ENCODE data around the gene PI4KB. TPM values are rescaled to one million over a fixed set of nuclear protein-coding genes. Genes with fewer than 3 reads are reported as not detected.

The PI4KB gene
- total RNA-seq, 1 donor from 2014 or later, result 55.1 TPM

DNA sequence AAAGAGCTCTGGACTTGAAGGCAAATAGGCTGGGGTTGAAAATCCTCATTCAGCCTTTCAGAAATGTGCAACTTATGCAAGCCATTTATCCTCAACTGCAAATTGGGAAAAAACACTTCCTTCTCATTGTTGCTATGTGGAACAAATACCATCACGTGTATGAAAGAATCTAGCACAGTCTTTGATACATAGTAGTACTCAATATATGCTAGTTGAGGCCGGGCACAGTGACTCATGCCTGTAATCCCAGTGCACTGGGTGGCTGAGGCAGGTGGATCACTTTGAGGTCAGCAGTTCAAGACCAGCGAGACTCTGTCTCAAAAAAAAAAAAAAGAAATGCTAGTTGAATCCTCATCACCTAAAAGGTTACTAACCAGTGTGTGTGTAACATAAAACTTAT lies 8.2 kb downstream of the PI4KB start:
- H3K27ac Mint-ChIP-seq, result no peak overlapping the region
- no peaks in the 10 kb centered on the region for H3K9me3 Mint-ChIP-seq (ENCODE audit: low read depth)
- no peak overlapping the region for H3K4me3 Mint-ChIP-seq (ENCODE audit: low read depth)
- no peaks in the 10 kb centered on the region for H3K4me1 Mint-ChIP-seq (ENCODE audit: low read depth)
- no peaks in the 10 kb centered on the region for H3K27me3 Mint-ChIP-seq
- no peak for TF ChIP-seq CTCF (IDR thresholded peaks at IDR 0.05; ENCODE audit: unreplicated experiment)
- DNase-seq (ENCODE audit: low spot score, unreplicated experiment), result no peak
- H3K36me3 Mint-ChIP-seq (ENCODE audit: insufficient read depth), result peaks cover 9% of the 10 kb centered on the region

DNA sequence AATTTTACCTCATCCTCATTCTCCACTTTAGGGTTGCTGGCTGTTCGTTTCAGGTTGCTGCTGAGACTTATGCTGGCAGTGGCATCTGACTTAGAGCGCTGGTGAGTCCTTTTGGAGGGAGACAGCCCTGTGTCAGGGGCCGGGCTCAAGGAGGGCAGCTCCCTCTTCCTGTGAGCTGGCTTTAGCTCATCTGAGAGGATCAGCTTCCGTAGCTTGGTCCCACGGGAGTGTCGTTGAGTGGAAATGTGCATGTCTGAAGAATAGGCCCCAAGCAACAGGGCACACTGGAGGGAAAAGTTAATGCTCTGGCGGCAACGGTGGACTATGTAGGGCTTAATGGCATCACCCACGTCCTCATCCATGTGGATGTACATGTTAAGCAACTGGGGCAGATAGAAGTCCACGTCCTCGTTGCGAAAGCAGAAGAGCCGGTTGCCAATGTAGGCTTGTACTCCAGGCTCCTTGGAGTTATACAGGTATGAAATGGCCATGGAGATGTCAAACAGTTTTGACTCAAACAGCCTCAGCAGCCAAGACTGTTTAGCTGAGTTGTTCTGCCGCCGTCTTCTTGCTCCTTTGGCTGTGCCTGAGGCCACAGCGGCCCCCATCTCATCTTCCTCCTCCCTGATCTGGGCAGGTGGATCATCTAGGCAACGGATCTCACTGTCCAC lies 11.5 kb downstream of the PI4KB start:
- Mint-ChIP-seq H3K4me3 (ENCODE audit: low read depth) (no peak overlapping the region), H3K4me1 (ENCODE audit: low read depth) (no peaks in the 10 kb centered on the region), H3K27me3 (no peaks in the 10 kb centered on the region), H3K27ac (no peak overlapping the region), H3K36me3 (ENCODE audit: insufficient read depth) (peaks cover 8% of the 10 kb centered on the region), H3K9me3 (ENCODE audit: low read depth) (no peaks in the 10 kb centered on the region)
- DNase-seq (ENCODE audit: low spot score, unreplicated experiment), result no peak
- no peak for TF ChIP-seq CTCF (IDR thresholded peaks at IDR 0.05; ENCODE audit: unreplicated experiment)

DNA sequence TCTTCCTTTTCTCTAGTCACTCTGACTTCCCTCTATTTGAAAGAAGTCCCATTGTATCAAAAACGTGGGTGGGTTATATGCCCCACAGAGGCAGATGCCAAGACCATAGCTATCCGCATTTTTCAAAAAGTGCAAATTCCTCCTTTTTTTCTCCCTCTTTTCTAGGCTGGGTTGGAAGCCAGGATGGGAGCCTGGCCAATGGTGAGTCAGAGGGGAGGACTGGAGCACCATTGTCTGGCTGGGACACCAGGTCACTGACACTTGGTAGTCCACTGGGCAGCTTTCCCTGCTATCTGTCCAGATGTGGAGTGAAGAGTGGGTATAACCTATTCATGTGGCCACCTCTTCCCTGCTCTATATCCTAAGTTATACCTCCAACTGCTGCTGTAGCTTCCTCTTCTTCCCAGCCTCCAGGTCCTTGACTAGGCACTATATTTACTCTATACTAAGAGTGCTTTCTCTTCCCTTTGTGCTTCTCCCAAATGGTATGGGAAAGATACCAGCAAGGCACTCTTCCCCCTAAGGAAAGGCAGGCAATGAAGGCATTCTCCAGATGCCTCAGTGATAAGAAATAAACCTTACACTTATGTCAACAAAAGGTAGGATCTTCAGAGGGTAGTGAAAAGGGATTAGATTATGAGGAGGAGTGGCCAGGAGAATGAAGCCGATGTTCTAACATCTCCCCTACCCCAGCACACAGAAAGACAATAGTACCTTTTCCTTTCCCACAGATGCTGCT lies 12.9 kb downstream of the PI4KB start:
- H3K4me1 Mint-ChIP-seq (ENCODE audit: low read depth), result peaks cover 3% of the 10 kb centered on the region
- no peak for TF ChIP-seq CTCF (IDR thresholded peaks at IDR 0.05; ENCODE audit: unreplicated experiment)
- H3K4me3 Mint-ChIP-seq (ENCODE audit: low read depth), result no peak overlapping the region
- H3K27me3 Mint-ChIP-seq, result no peaks in the 10 kb centered on the region
- DNase-seq (ENCODE audit: low spot score, unreplicated experiment), result no peak
- H3K27ac Mint-ChIP-seq, result no peak overlapping the region
- peaks cover 6% of the 10 kb centered on the region for H3K36me3 Mint-ChIP-seq (ENCODE audit: insufficient read depth)
- H3K9me3 Mint-ChIP-seq (ENCODE audit: low read depth), result no peaks in the 10 kb centered on the region

- Mint-ChIP-seq H3K9me3 (ENCODE audit: low read depth) (no peaks in the 10 kb centered on the region), H3K36me3 (ENCODE audit: insufficient read depth) (peaks cover 6% of the 10 kb centered on the region), H3K4me1 (ENCODE audit: low read depth) (peaks cover 3% of the 10 kb centered on the region), H3K4me3 (ENCODE audit: low read depth) (no peak overlapping the region), H3K27ac (no peak overlapping the region), H3K27me3 (no peaks in the 10 kb centered on the region)
- TF ChIP-seq CTCF (IDR thresholded peaks at IDR 0.05; ENCODE audit: unreplicated experiment), result no peak
- DNase-seq (ENCODE audit: low spot score, unreplicated experiment), result no peak
Measured at GRCh38 chr1:151313501-151313900, 13.7 kb downstream of the PI4KB start.

GRCh38 chr1:151312826-151313225 lies 14.4 kb downstream of the PI4KB start:
- DNase-seq (ENCODE audit: low spot score, unreplicated experiment), result no peak
- Mint-ChIP-seq H3K4me1 (ENCODE audit: low read depth) (peaks cover 3% of the 10 kb centered on the region), H3K4me3 (ENCODE audit: low read depth) (no peak overlapping the region), H3K36me3 (ENCODE audit: insufficient read depth) (peaks cover 9% of the 10 kb centered on the region), H3K27me3 (no peaks in the 10 kb centered on the region), H3K27ac (no peak overlapping the region), H3K9me3 (ENCODE audit: low read depth) (no peaks in the 10 kb centered on the region)
- TF ChIP-seq CTCF (IDR thresholded peaks at IDR 0.05; ENCODE audit: unreplicated experiment), result no peak

Measured in progenitor cell of endocrine pancreas (in vitro differentiated cells).